ENCODE data around the gene TDRD1.

Gene TDRD1

GRCh38 chr10:114239117-114239993 is 60.2 kb downstream of the TDRD1 start, which contains the start of gene VWA2:
VWA2 (plus strand) TSS chr10:114239254; CDS start chr10:114248714, 9,460 bp downstream.
- TF ChIP-seq SIN3A (IDR thresholded peaks at IDR 0.05; ENCODE audit: borderline replicate concordance, insufficient read depth, low read length) (no peak), FOXP2 (optimal IDR thresholded peaks at IDR 0.05; ENCODE audit: borderline replicate concordance, extremely low read depth, extremely low read length, insufficient read depth) (no peak), TAF1 (IDR thresholded peaks at IDR 0.05; ENCODE audit: borderline replicate concordance, insufficient read depth, low read length) (no peak), REST (IDR thresholded peaks at IDR 0.05; ENCODE audit: insufficient read depth in 1 of 2, low read depth in 2 of 2, low read length in 2 of 2) (no peak), POLR2AphosphoS5 (IDR thresholded peaks at IDR 0.05; ENCODE audit: low read depth, low read length) (no peak)

GRCh38 chr10:114239994-114240345 is 60.8 kb downstream of the TDRD1 start:
- TF ChIP-seq REST (IDR thresholded peaks at IDR 0.05; ENCODE audit: insufficient read depth in 1 of 2, low read depth in 2 of 2, low read length in 2 of 2): no peak
- no peak for TF ChIP-seq SIN3A (IDR thresholded peaks at IDR 0.05; ENCODE audit: borderline replicate concordance, insufficient read depth, low read length)
- no peak for TF ChIP-seq FOXP2 (optimal IDR thresholded peaks at IDR 0.05; ENCODE audit: borderline replicate concordance, extremely low read depth, extremely low read length, insufficient read depth)
- no peak for TF ChIP-seq POLR2AphosphoS5 (IDR thresholded peaks at IDR 0.05; ENCODE audit: low read depth, low read length)
- no peak for TF ChIP-seq TAF1 (IDR thresholded peaks at IDR 0.05; ENCODE audit: borderline replicate concordance, insufficient read depth, low read length)

GRCh38 chr10:114242235-114242634 is 63.1 kb downstream of the TDRD1 start:
- TF ChIP-seq TAF1 (IDR thresholded peaks at IDR 0.05; ENCODE audit: borderline replicate concordance, insufficient read depth, low read length): no peak
- TF ChIP-seq REST (IDR thresholded peaks at IDR 0.05; ENCODE audit: insufficient read depth in 1 of 2, low read depth in 2 of 2, low read length in 2 of 2): no peak
- no peak for TF ChIP-seq POLR2AphosphoS5 (IDR thresholded peaks at IDR 0.05; ENCODE audit: low read depth, low read length)

GRCh38 chr10:114243661-114244060 is 64.5 kb downstream of the TDRD1 start:
- no peak for TF ChIP-seq SIN3A (IDR thresholded peaks at IDR 0.05; ENCODE audit: borderline replicate concordance, insufficient read depth, low read length)

GRCh38 chr10:114244126-114244525 is 65.0 kb downstream of the TDRD1 start:
- TF ChIP-seq TAF1 (IDR thresholded peaks at IDR 0.05; ENCODE audit: borderline replicate concordance, insufficient read depth, low read length): no peak
- no peak for TF ChIP-seq REST (IDR thresholded peaks at IDR 0.05; ENCODE audit: insufficient read depth in 1 of 2, low read depth in 2 of 2, low read length in 2 of 2)
- TF ChIP-seq FOXP2 (optimal IDR thresholded peaks at IDR 0.05; ENCODE audit: borderline replicate concordance, extremely low read depth, extremely low read length, insufficient read depth): no peak
- no peak for TF ChIP-seq SIN3A (IDR thresholded peaks at IDR 0.05; ENCODE audit: borderline replicate concordance, insufficient read depth, low read length)
- TF ChIP-seq POLR2AphosphoS5 (IDR thresholded peaks at IDR 0.05; ENCODE audit: low read depth, low read length): no peak

All from PFSK-1 (cell line).